Activated T-cell treated with anti-CD3 and anti-CD28 coated beads, Interleukin-2, amount 50 U/mL, for 72 hours (primary cell): ENCODE results near the gene FCGR3A. TPM values are rescaled to one million over a fixed set of nuclear protein-coding genes. Genes with fewer than 3 reads are reported as not detected.
"Not testable (repeated sequence)": the region's sequence is repeated elsewhere in the genome, so short reads cannot be mapped to it uniquely, and the experiment has no call there.

Source experiments
- ATAC-seq, 2 donors: fragments of 150-1000 bp; cut with Tn5 transposase; replicated peaks in 1 of 2; 2 replicates each; pipeline ENCODE4 v1.10.0; 2021; ENCODE audit warnings: moderate library complexity in 2 of 2, mild to moderate bottlenecking in 1 of 2
- DNase-seq, 2 donors: peaks; one replicate each; pipeline ENCODE4 v3.0.0; 2021 to 2022; ENCODE audit warnings: mixed read lengths in 1 of 2
- H3K27ac Mint-ChIP-seq: one replicate; pipeline ENCODE4 v1.8.0; 2022; ENCODE audit warnings: mild to moderate bottlenecking, moderate library complexity, mixed read lengths
- H3K27me3 Mint-ChIP-seq: one replicate; pipeline ENCODE4 v1.8.0; 2022; ENCODE audit warnings: low read depth, mixed read lengths
- H3K36me3 Mint-ChIP-seq, 2 donors: one replicate each; pipeline ENCODE4 v1.8.0; 2022; ENCODE audit warnings: mixed read lengths in 2 of 2, mild to moderate bottlenecking in 1 of 2; ENCODE audit not compliant: insufficient read depth in 2 of 2
- H3K4me1 Mint-ChIP-seq: one replicate; pipeline ENCODE4 v1.8.0; 2022; ENCODE audit warnings: low read depth, mixed read lengths
- H3K4me3 Mint-ChIP-seq, 2 donors: one replicate each; pipeline ENCODE4 v1.8.0; 2022; ENCODE audit warnings: mild to moderate bottlenecking in 2 of 2, mixed read lengths in 2 of 2, moderate library complexity in 2 of 2
- H3K9me3 Mint-ChIP-seq, 2 donors: one replicate each; pipeline ENCODE4 v1.8.0; 2022; ENCODE audit warnings: mixed read lengths in 2 of 2
- total RNA-seq, 2 donors: library from RNA; stranded (reverse); gene quantifications; one replicate each; pipeline ENCODE4 v1.2.3, GENCODE V29; 2022

The FCGR3A gene
- total RNA-seq, 2 donors from 2014 or later = 0.38 to 1.5 TPM

DNA sequence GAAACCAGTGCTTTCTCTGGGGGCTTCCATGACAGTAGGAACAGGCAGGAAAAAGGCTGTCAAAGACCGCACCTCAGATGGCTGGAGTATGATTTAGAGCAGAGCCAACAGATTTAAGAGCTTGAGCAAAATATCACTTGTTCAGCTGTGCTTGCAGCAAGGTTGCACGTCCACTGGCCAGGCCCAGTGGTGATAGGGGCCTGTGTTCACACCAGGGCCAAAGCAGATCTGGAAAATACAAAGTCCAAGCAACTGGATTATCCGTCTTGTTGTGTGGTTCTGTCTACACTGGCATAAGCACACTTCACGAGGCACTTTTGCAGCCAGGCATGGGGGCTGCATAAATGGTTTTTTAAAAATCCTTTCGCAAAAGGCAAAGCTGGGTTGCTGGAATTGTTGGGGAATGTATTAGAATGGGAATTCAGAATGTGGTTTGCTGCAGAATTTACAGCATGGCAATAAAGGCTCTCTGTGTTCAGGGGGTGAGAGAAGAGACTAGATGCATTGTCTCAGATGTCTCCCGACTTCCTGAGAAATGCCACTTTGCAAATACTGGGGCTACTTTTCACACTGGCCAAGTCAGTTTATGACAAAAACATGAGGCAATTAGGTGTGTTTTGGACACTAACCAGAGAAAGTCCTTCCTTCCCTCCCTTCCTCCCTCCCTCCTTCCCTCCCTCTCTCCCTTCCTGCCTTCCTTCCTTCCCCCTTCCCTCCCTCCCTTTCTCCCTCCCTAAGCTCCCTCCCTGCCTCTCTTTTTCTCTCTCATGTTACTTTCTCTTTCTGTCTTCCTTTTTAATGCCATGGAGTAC, 36.8 kb downstream of the FCGR3A start:
- not testable (repeated sequence) for H3K36me3 Mint-ChIP-seq, ATAC-seq, DNase-seq, H3K4me3 Mint-ChIP-seq, H3K27ac Mint-ChIP-seq, H3K4me1 Mint-ChIP-seq, H3K9me3 Mint-ChIP-seq, H3K27me3 Mint-ChIP-seq

DNA sequence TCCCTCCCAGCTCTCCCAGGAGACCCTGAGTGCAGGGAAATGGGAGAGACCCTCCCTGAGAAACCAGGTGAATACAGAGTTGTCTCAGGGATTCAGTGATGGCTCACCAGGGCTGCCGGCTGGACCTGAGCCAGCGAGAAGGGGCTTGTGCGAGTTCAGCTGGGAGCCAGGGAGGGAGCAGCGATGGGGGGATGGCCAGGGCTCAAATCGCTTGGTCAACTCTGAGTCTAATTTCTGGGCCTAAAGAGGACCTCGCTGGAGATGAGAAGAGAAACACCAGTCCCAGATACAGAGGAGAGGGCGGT, 37.9 kb downstream of the FCGR3A start:
- no peak overlapping the region for H3K4me3 Mint-ChIP-seq
- DNase-seq = no peak
- H3K27me3 Mint-ChIP-seq = peaks cover 6% of the 10 kb centered on the region
- no peaks in the 10 kb centered on the region for H3K36me3 Mint-ChIP-seq
- no peak for ATAC-seq
- no peak overlapping the region for H3K27ac Mint-ChIP-seq
- H3K4me1 Mint-ChIP-seq = peaks cover 6% of the 10 kb centered on the region
- H3K9me3 Mint-ChIP-seq = peaks cover 0 to 1% of the 10 kb centered on the region in 2 donors

DNA sequence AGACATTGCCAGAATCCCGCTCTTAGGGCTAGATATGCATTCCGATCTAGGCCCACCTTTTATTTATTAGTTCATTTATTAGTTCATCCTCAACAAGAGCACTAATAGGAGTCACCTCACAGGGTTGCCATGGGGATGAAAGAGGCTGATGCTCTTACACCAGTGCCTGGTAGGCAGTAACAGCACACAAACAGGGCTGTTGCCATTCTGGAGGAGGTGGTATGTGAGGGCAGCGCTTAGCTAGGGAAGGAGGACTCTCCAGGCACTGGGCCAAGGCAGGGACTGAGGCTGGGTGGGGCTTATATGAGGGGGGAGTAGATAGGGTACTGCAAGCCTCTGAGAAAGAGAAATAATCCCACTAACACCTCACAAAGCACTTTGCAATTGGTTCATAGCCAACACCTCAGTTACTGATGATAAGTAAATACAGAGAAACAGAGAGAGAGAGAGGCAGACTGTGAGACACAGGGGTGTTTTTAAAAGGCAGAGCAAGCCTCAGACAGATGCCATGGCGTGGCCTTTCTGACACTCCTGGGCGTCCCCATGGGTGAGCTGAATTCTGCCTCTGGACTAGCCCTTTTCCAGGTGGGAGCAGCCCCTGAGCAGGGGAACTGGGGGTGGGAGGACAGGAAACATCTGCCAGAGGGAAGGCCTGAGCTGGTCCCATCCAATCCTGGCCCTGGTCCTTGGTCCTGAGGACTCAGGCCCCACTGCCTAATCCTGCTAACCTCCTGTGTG, 38.4 kb downstream of the FCGR3A start:
- Mint-ChIP-seq H3K4me1 (peaks cover 12% of the 10 kb centered on the region), H3K36me3 (no peaks in the 10 kb centered on the region), H3K27ac (no peak overlapping the region), H3K27me3 (peaks cover 11% of the 10 kb centered on the region), H3K4me3 (no peak overlapping the region), H3K9me3 (peaks cover 0 to 1% of the 10 kb centered on the region in 2 donors)
- DNase-seq (no peak), ATAC-seq (no peak)

DNA sequence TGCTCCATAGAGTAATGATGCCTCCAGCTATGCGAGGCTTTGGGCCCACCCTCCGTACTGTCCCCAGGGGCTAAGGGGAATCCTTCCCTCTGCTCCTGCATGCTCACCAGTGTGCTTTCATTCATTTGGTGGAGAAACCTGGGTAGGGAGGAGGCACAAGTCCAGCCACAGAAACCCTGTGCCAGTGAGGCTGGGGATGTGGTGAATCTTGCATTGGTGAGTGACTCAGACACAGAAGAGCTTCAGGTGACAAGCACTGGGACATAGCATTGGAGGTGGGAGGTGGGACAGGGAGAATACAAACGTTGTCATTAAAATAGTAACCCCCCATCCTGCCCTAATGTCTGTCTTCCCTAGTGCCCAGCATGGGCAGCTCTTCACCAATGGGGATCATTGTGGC, 39.1 kb downstream of the FCGR3A start:
- H3K4me1 Mint-ChIP-seq = peaks cover 13% of the 10 kb centered on the region
- DNase-seq = peak in 1 of 2 donors; percentile 15
- H3K36me3 Mint-ChIP-seq = no peaks in the 10 kb centered on the region
- peaks cover 15% of the 10 kb centered on the region for H3K27me3 Mint-ChIP-seq
- H3K9me3 Mint-ChIP-seq = peaks cover 0 to 1% of the 10 kb centered on the region in 2 donors
- peak; percentile 62 to 68 for ATAC-seq
- H3K4me3 Mint-ChIP-seq = no peak overlapping the region
- no peak overlapping the region for H3K27ac Mint-ChIP-seq

DNA sequence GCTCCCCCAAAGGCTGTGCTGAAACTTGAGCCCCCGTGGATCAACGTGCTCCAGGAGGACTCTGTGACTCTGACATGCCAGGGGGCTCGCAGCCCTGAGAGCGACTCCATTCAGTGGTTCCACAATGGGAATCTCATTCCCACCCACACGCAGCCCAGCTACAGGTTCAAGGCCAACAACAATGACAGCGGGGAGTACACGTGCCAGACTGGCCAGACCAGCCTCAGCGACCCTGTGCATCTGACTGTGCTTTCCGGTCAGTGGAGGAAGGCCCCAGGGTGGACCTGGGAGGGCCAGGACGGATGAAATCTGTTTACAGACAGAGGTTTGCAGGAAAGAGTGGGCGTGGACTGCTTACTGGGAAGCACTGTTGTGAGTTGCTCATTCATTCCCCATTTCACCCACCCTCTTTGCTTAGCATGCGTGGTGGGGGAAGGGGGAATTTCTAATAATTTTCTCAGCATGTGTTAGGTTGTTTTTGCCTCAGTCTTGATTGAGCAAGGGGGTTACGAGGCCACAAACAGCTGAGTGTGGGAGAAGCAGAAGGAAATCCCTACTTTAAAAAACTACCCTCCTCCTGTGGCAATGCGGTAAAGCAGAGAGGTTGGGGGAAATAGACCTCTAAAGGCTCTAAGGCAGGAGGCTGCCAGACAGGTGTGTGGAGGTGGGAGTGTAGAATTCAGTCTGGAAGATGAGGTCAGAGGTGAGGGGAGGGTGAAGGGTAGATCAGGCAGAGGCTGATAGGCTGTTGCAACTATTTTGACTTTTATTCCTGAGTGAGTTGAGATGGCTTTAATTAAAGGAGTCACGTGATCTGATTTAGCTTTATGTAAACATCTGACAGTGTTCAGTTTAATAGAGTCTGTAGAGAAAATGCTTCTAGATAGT, 43.0 kb downstream of the FCGR3A start:
- H3K9me3 Mint-ChIP-seq = no peaks in the 10 kb centered on the region

DNA sequence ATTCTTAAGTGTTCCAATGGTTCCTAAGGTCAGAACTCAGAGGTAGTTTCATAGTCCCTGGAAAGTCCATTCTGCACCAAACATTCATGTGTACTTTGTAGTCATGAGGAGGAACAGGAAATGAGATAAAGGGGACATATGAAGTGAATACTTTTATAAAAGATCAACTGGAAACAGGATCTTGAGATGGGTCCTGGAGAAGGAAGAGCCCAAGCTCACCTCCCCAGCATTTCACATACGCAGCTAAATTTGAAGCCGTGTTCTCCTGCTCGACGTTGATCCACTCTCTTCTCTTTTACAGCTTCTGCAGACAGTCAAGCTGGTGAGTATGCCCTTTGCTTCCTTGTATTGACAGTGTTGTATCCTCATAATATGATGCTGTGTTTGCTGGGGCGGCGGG, 43.9 kb downstream of the FCGR3A start:
- DNase-seq (no peak), ATAC-seq (no peak)
- Mint-ChIP-seq H3K27ac (no peak overlapping the region), H3K36me3 (no peaks in the 10 kb centered on the region), H3K4me3 (no peak overlapping the region), H3K27me3 (peaks cover 22% of the 10 kb centered on the region), H3K9me3 (no peaks in the 10 kb centered on the region), H3K4me1 (peaks cover 13% of the 10 kb centered on the region)

More for the DNA sequence above, 43.0 kb downstream of the FCGR3A start:
- H3K36me3 Mint-ChIP-seq = no peaks in the 10 kb centered on the region
- H3K4me1 Mint-ChIP-seq = peaks cover 13% of the 10 kb centered on the region
- no peak overlapping the region for H3K4me3 Mint-ChIP-seq
- DNase-seq (no peak), ATAC-seq (peak in 1 of 2 donors; percentile 35)
- peaks cover 21% of the 10 kb centered on the region for H3K27me3 Mint-ChIP-seq
- no peak overlapping the region for H3K27ac Mint-ChIP-seq

DNA sequence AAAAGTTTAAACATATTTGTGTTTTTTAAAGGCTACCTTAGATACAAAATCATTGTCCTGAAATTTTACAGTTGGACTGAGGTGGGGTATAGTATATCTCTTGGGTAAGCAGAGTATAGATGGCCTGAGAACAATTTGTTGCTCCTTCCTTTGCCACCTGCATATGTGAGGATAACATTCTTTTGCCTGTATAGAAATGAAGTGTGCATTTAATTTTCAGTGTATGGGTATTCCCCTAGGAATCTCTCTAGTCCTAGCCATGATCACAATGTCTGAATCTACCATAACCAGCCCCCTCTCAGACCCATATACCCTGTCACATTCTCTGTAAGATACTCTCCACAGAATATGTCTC, 46.2 kb downstream of the FCGR3A start:
- Mint-ChIP-seq H3K9me3 (no peaks in the 10 kb centered on the region), H3K4me3 (no peak overlapping the region), H3K27ac (no peak overlapping the region), H3K36me3 (no peaks in the 10 kb centered on the region), H3K4me1 (peaks cover 22% of the 10 kb centered on the region), H3K27me3 (peaks cover 37% of the 10 kb centered on the region)
- no peak for DNase-seq
- no peak for ATAC-seq

DNA sequence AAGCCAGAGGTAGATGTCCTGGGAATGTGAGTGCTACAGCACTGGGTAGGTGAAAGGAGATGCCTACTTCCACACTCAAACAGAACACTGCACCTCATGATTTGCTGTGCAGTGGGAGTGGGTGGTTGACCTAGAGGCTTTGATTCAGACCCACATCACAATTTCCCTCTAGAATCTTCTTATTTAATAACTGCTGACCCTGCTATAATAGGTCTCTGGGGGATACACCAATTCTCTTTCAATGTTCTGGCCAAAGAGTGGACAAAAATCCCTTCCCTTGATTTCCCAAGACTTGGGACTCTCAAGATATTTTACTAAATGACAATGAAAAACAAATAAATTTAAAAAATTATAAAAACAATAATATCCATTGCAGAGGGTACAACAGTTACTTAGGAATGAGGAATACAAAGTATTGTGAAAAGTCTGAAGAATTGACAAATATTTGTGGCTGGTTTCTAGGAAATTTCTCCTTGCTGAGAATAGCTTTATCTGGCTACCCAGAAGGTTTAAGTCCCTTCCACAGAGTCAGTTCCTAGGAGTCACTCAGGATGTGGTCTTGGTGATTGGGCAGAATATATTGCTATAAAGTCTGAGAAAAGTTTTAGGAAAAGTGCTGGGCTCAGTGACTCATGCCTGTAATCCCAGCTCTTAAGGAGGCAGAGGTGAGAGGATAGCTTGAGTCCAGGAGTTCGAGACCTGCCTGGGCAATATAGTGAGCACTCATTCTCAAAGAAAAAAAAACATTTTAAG, 46.8 kb downstream of the FCGR3A start:
- no peak overlapping the region for H3K4me3 Mint-ChIP-seq
- peaks cover 37% of the 10 kb centered on the region for H3K27me3 Mint-ChIP-seq
- DNase-seq = no peak
- no peaks in the 10 kb centered on the region for H3K36me3 Mint-ChIP-seq
- H3K9me3 Mint-ChIP-seq = no peaks in the 10 kb centered on the region
- H3K27ac Mint-ChIP-seq = no peak overlapping the region
- H3K4me1 Mint-ChIP-seq = peaks cover 22% of the 10 kb centered on the region
- ATAC-seq = no peak

DNA sequence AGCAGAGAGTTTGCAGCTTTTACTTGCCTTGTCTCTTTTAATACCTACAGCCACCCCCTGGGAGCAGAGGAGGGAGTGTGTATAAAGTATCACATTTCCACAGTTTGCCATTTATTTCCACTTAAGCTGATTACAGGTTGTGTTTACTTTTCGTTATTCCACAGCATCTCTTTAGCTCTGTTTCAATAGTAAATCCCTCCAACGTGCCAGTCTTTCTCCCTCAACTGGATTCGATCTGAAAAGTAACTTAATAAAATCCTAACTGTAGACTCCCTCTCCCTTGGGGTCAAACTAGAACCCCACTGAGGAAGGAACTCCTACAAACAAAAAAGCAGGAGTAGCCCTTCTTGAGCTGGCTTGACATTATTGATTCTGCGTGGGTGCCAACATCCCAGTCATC, 47.4 kb downstream of the FCGR3A start:
- peaks cover 20% of the 10 kb centered on the region for H3K4me1 Mint-ChIP-seq
- ATAC-seq = no peak
- no peak overlapping the region for H3K4me3 Mint-ChIP-seq
- no peaks in the 10 kb centered on the region for H3K36me3 Mint-ChIP-seq
- no peaks in the 10 kb centered on the region for H3K9me3 Mint-ChIP-seq
- peaks cover 33% of the 10 kb centered on the region for H3K27me3 Mint-ChIP-seq
- no peak for DNase-seq
- H3K27ac Mint-ChIP-seq = no peak overlapping the region

DNA sequence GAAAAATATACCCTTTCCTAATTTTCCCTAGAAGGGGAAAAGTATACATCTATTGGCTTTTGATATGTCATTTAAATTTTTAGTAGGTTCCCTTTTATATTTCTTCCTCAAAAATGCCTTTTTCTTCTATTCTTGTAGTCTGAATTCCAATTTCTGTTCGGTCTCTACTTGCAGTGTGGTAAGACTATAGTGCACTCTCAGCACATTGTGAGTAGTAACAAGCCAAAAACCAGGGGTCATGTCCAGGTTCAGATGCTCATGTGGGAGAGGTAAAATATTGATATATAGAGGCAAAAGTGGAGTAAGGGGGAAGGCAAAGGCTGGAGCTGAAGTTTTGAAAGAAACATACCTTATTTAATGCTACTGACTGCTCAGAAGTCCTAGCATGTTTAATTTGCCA, 48.4 kb downstream of the FCGR3A start:
- Mint-ChIP-seq H3K4me3 (no peak overlapping the region), H3K27ac (no peak overlapping the region), H3K27me3 (peaks cover 26% of the 10 kb centered on the region), H3K4me1 (peaks cover 11% of the 10 kb centered on the region), H3K9me3 (no peaks in the 10 kb centered on the region), H3K36me3 (no peaks in the 10 kb centered on the region)
- DNase-seq (no peak), ATAC-seq (no peak)

DNA sequence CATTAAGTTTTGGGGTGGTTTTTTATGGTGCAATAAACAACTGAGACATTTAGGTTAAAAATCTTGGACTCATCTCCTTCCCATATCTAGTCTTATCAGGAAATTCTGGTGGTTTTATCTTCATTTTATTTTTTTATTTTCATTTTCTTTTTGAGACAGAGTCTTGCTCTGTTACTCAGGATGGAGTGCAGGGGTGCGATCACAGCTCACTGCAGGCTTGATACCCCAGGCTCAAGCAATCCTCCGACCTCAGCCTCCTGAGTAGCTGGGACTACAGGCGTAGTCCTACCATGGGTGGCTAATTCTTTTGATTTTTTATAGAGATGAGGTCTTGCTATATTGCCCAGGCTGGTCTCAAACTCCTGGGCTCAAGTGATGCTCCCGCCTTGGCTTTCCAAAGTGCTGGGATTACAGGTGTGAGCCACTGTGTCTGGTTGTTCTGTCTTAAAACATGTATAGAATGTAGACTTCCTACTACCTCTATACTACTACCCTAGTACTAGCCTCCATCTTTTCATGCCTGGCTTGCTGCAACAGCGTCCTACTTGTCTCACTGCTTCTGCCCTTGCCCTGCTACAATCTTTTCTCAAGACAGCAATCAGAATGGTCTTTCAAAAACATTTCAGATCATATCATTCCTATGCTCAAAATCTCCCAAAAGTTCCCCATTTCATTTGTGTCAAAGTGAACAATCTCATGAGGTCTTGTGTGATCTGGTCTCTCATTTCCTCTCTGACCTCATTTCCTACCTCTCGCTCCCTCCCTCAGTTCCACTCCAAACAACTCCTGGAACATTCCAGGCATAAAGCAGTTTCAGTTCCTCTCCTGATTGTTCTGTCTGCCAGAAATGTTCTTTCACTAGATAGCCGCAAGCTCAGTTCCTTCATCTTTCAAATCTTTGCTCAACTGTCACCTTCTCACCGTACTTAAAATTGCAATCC, 50.2 kb downstream of the FCGR3A start:
- H3K27me3 Mint-ChIP-seq = peaks cover 29% of the 10 kb centered on the region
- DNase-seq = no peak
- H3K27ac Mint-ChIP-seq = no peak overlapping the region
- no peaks in the 10 kb centered on the region for H3K36me3 Mint-ChIP-seq
- no peak for ATAC-seq
- peak overlapping the region in 1 of 2 donors; percentile 10 for H3K4me3 Mint-ChIP-seq
- no peaks in the 10 kb centered on the region for H3K9me3 Mint-ChIP-seq
- H3K4me1 Mint-ChIP-seq = peaks cover 9% of the 10 kb centered on the region

DNA sequence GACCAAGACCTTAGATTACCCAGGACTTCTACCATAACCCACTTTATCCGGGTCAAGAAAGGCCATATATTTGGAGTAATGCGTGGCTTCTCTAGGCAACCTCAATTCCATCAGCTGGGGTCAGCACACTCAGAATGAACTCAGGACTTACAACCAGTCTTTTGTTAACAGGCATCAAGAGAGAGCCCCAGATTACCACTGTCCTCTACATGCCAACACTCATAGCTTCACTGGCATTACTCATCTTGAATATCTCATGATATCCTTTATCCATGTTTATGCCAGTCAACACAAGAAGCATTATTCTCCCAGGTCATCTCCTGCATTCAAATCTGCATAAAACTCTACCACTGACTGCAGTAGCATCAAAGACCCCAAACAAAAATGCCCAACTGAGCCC, 51.0 kb downstream of the FCGR3A start:
- H3K4me1 Mint-ChIP-seq = peaks cover 9% of the 10 kb centered on the region
- peaks cover 35% of the 10 kb centered on the region for H3K27me3 Mint-ChIP-seq
- DNase-seq = no peak

More for the DNA sequence above, 51.0 kb downstream of the FCGR3A start:
- ATAC-seq = peak in 1 of 2 donors; percentile 25
- Mint-ChIP-seq H3K36me3 (no peaks in the 10 kb centered on the region), H3K4me3 (no peak overlapping the region), H3K27ac (no peak overlapping the region), H3K9me3 (no peaks in the 10 kb centered on the region)
